ACC112 (cell line): ENCODE results near the gene MCFD2.

Source experiments
- H2AFZ ChIP-seq: fragments of 200-600 bp; sonication (generic); one replicate; pipeline ENCODE4 v1.6.0; 2017; ENCODE audit warnings: antibody characterized with exemption, low read length; ENCODE audit not compliant: unreplicated experiment
- H3K27ac ChIP-seq: fragments of 200-600 bp; sonication (generic); 2 replicates; pipeline ENCODE4 v1.5.1; 2014; ENCODE audit warnings: low read depth, mild to moderate bottlenecking, antibody characterized with exemption, low read length, moderate library complexity
- H3K27me3 ChIP-seq: fragments of 200-600 bp; sonication (generic); 2 replicates; pipeline ENCODE4 v1.6.1; 2014; ENCODE audit warnings: mild to moderate bottlenecking, antibody characterized with exemption, low read length, moderate library complexity, mixed read lengths; ENCODE audit not compliant: insufficient read depth
- H3K36me3 ChIP-seq: fragments of 200-600 bp; sonication (generic); 2 replicates; pipeline ENCODE4 v1.6.1; 2016; ENCODE audit warnings: mild to moderate bottlenecking, antibody characterized with exemption, low read length, moderate library complexity, mixed read lengths; ENCODE audit not compliant: insufficient read depth
- H3K4me1 ChIP-seq: fragments of 200-600 bp; sonication (generic); one replicate; pipeline ENCODE4 v1.6.1; 2016; ENCODE audit warnings: low read length, mixed read lengths; ENCODE audit not compliant: insufficient read depth, unreplicated experiment, control insufficient read depth
- H3K4me3 ChIP-seq: fragments of 200-600 bp; sonication (generic); 2 replicates; pipeline ENCODE4 v1.5.1; 2014; ENCODE audit warnings: mild to moderate bottlenecking, low read depth, low read length
- H3K79me2 ChIP-seq: fragments of 200-600 bp; sonication (generic); one replicate; pipeline ENCODE4 v1.6.0; 2016; ENCODE audit warnings: low read length; ENCODE audit not compliant: control insufficient read depth, unreplicated experiment, insufficient read depth

MCFD2 gene

GRCh38 chr2:46858702-46859090, 56.9 kb downstream of the MCFD2 start:
- no peaks in the 10 kb centered on the region for H3K27me3 ChIP-seq
- 0 out of 2 replicates have a peak, but pooled peaks cover under 1% of the 10 kb centered on the region for H3K36me3 ChIP-seq
- no peaks in the 10 kb centered on the region for H3K79me2 ChIP-seq
- H3K4me1 ChIP-seq: peaks cover 51% of the 10 kb centered on the region
- peak overlapping the region; percentile 100 for H3K27ac ChIP-seq
- H2AFZ ChIP-seq: no peak overlapping the region
- no peak overlapping the region for H3K4me3 ChIP-seq

GRCh38 chr2:46857871-46858701, 57.5 kb downstream of the MCFD2 start:
- peak overlapping the region; percentile 100 for H3K27ac ChIP-seq
- no peak overlapping the region; the same call in 1 of the 2 replicates for H3K4me3 ChIP-seq
- H3K79me2 ChIP-seq: no peaks in the 10 kb centered on the region
- H3K4me1 ChIP-seq: peaks cover 51% of the 10 kb centered on the region
- H3K36me3 ChIP-seq: 0 out of 2 replicates have a peak, but pooled peaks cover 3% of the 10 kb centered on the region
- no peak overlapping the region for H2AFZ ChIP-seq
- no peaks in the 10 kb centered on the region for H3K27me3 ChIP-seq

GRCh38 chr2:46856336-46856735, 59.3 kb downstream of the MCFD2 start:
- H3K27me3 ChIP-seq: no peaks in the 10 kb centered on the region
- H3K36me3 ChIP-seq: 0 out of 2 replicates have a peak, but pooled peaks cover 3% of the 10 kb centered on the region
- peak overlapping the region; percentile 100 for H3K27ac ChIP-seq
- no peak overlapping the region for H2AFZ ChIP-seq
- H3K79me2 ChIP-seq: no peaks in the 10 kb centered on the region
- peaks cover 58% of the 10 kb centered on the region for H3K4me1 ChIP-seq
- H3K4me3 ChIP-seq: no peak overlapping the region

DNA sequence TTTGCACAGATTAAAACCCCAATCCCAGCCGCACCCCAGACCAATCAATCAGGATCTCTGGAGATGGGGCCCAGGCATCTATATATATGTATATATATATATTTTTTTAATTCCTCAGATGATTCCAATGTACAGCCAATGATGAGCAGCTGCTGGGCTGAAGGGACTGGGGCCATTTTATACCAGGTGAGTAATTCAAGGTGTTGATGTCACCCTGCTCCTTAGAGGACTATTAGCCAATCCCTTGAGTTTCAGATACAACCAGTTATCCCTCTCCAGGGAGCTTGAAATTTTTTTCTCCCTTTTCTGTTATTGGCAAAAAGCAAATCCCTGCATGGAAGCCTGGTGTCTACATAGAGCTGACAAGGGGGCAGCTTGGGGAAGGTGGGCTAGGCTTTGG, 59.8 kb downstream of the MCFD2 start:
- peaks cover 64% of the 10 kb centered on the region for H3K4me1 ChIP-seq
- no peak overlapping the region for H3K4me3 ChIP-seq
- H3K27me3 ChIP-seq: no peaks in the 10 kb centered on the region
- H3K36me3 ChIP-seq: 0 out of 2 replicates have a peak, but pooled peaks cover 3% of the 10 kb centered on the region
- peak overlapping the region; percentile 100 for H3K27ac ChIP-seq
- H2AFZ ChIP-seq: no peak overlapping the region
- no peaks in the 10 kb centered on the region for H3K79me2 ChIP-seq

DNA sequence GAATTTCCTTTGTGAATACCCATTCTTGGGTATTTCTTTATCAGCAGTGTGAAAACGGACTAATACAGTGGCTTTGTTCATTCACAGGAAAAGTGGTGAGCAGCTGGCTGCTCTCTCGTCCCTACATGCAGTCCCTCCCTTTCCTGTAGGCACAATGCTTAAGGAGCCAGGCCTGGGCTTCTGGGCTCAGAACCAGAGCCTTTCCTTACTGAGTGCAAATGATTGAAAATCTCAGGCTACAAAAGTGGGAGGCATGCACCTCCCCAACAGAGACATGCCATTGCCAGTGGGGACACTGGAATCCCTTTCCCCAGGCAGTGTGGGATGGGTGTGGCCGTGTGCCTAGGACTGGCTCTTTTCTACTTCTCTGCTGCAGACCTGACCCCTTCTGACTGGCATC, 61.3 kb downstream of the MCFD2 start:
- no peak overlapping the region for H2AFZ ChIP-seq
- H3K4me1 ChIP-seq: peaks cover 76% of the 10 kb centered on the region

DNA sequence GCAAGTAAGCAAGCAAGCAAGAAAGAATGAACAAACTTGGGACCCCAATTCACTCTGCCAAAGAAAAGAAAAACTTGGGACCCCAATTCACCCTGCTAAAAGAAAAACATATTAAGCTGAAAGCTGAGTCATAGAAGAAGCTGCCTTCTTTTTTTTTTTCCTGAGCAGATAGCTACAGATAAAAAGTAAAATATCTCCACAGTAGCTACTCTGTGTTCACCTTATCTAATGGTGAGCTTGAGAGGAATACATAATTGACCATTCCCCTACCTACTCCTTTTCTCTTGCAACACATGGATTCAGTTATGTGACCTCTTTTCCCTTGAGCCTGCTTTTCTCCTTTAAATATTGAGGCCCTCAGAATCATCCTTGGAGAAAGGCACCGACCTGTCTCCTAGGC, 63.0 kb downstream of the MCFD2 start:
- Histone ChIP-seq H2AFZ (no peak overlapping the region), H3K4me1 (peaks cover 77% of the 10 kb centered on the region), H3K4me3 (no peak overlapping the region)

More for the DNA sequence above, 61.3 kb downstream of the MCFD2 start:
- H3K36me3 ChIP-seq: 0 out of 2 replicates have a peak, but pooled peaks cover 3% of the 10 kb centered on the region
- no peaks in the 10 kb centered on the region for H3K79me2 ChIP-seq
- H3K4me3 ChIP-seq: no peak overlapping the region
- H3K27ac ChIP-seq: peak overlapping the region; percentile 100
- no peaks in the 10 kb centered on the region for H3K27me3 ChIP-seq

DNA sequence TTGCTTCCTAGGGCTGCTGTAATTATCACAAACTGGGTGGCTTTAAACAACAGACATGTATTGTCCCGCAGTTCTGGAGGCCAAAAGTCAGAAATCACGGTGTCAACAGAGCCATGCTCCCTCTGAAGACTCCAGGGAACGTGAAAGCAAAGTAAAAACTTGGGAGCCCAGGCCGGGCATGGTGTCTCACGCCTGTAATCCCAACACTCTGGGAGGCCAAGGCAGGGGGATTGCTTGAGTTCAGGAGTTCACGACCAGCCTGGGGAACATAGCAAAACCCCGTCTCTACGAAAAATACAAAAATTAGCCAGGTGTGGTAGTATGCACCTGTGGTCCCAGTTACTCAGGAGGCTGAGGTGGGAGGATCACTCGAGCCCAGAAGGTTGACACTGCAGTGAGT, 63.5 kb downstream of the MCFD2 start:
- Histone ChIP-seq H3K27me3 (no peaks in the 10 kb centered on the region), H3K4me1 (peaks cover 82% of the 10 kb centered on the region), H2AFZ (no peak overlapping the region), H3K4me3 (no peak overlapping the region), H3K27ac (peak overlapping the region; percentile 100), H3K79me2 (no peaks in the 10 kb centered on the region), H3K36me3 (0 out of 2 replicates have a peak, but pooled peaks cover 3% of the 10 kb centered on the region)

More for the DNA sequence above, 63.0 kb downstream of the MCFD2 start:
- Histone ChIP-seq H3K36me3 (0 out of 2 replicates have a peak, but pooled peaks cover 3% of the 10 kb centered on the region), H3K27me3 (no peaks in the 10 kb centered on the region), H3K79me2 (no peaks in the 10 kb centered on the region), H3K27ac (peak overlapping the region; percentile 100)
